Ishikawa (cell line): ENCODE data around the gene FABP7.

ENCODE experiments used
- EGR1 ChIP-seq: IDR thresholded peaks from 2 replicates; pipeline ENCODE4 v1.6.1; 2012
- TCF12 ChIP-seq: IDR thresholded peaks from 2 replicates; pipeline ENCODE4 v1.6.1; 2012; ENCODE audit warnings: low read depth

DNA sequence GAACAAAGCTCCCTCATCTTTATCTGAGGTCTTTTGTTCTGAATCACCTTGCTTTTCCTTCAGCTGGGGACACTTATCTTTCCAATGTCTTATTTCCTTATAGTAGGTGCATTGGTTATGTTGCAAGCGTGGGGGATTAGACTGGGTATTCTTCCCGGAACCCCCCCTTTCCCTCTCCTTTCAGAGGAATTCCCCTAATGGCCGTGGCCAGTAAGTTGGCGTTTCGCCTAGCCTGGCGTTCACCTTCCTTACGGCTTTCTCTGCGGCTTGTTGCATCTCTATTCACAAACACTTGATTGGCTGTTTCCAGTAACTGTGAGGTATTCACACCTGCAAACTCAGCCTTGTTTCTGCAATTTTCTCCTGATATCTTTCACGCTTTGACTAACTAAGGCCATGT is 32.8 kb upstream of the FABP7 start:
- no peak for TF ChIP-seq EGR1
- TF ChIP-seq TCF12 = no peak
